Stimulated activated CD4-positive, alpha-beta T cell treated with anti-CD3 and anti-CD28 coated beads, TNF-alpha, amount 100 ng/mL, for 4 hours (primary cell): ENCODE measurements around the gene CPN1.
"Not testable (repeated sequence)": the region's sequence is repeated elsewhere in the genome, so short reads cannot be mapped to it uniquely, and the experiment has no call there.

ENCODE experiments used
- DNase-seq, 3 experiments: peaks; one replicate each; pipeline ENCODE4 v3.0.0-alpha.2; 2020; ENCODE audit warnings: low read depth in 3 of 3

The CPN1 gene

DNA sequence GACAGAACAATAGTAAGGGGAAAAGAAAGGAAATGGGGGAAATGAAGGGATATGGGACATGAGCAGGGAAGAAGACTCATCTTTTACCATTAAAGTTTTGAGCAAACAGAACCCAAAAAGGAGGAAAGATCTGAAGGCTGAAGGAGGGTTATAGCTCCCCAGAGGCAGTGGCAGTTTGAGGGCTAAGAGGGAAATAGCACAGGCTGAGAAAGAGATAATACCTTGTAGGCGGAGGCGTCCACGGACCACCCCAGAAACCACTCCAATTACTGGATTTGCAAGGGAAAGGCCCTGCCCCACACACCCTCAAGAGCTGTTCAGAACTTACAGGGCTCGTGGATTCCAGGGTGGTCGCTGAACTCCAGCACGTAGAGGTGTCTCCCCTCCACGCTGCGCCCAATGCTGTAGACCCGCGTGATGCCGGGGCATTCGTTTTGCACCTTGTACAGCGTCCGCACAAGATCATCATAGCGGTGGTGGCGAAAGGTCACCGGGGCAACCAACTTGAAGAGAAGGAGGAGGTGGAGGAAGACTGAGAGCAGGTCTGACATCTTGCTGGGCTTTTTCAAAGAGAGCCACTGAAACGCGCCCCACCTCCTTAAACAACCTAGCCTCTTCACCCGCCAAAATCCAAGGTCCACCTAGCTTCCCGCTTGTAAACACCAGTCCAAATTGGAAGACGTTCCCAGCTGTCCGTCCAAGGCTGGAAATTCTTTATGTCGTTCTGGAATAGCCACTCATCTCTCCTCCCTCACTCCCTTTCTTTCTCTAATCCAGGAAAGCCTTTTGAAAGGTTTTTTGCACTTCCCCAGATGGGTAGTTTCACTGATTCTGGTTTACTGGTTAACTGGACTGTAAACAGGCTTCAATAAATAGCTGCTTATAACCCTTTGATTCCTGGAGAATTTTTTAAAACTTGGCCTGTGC is at the start of gene CPN1:
CPN1 (minus strand) TSS at position 795 of the 927 bp plus-strand sequence; CDS start at position 551, 244 bp downstream.
- DNase-seq: no peak

DNA sequence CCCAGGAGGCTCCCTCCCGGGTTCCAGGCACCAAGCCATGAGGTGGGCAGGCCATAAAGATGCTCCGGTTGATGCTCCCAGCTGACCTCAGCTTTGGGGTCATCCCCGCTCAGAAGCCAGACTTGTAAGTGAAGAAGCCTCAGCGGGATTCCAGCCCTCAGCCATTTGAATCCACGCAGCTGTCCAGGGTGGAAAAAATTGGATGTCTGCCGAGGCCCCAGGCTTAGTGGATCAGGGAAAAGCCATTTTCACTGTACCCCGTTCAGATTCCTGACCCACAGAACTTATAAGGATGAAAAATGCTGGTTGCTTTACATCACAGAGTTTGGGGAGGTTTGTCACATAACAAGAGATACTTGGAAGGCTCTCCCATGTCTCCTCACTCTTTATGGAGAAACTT is 49.2 kb upstream of the CPN1 start:
- DNase-seq: no peak

- DNase-seq: no peak
Measured at GRCh38 chr10:100129424-100129823, 47.8 kb upstream of the CPN1 start.

DNA sequence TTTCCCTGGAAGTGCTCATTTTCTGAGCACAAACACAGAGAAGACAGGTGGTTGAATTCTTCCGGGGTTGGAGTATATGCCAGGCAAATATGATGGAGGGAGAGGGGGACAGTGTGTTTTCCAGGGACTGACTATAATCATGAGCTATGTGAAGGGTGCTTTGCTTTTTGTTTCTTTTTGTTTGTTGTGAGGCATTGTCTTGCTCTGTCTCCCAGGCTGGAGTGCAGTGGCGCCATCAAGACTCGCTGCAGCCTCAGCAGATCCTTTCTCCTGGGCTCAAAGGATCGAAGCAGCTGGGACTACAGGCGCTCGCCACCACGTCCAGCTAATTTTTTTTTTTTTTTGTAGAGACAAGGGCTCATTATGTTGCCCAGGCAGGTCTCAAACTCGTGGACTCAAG is 47.3 kb upstream of the CPN1 start:
- no peak for DNase-seq

- not testable (repeated sequence) for DNase-seq
Measured at GRCh38 chr10:100125335-100125734, 43.7 kb upstream of the CPN1 start.

- DNase-seq: no peak
Measured at GRCh38 chr10:100124097-100124496, 42.4 kb upstream of the CPN1 start.

- DNase-seq: no peak
Measured at GRCh38 chr10:100122780-100123179, 41.1 kb upstream of the CPN1 start.

DNA sequence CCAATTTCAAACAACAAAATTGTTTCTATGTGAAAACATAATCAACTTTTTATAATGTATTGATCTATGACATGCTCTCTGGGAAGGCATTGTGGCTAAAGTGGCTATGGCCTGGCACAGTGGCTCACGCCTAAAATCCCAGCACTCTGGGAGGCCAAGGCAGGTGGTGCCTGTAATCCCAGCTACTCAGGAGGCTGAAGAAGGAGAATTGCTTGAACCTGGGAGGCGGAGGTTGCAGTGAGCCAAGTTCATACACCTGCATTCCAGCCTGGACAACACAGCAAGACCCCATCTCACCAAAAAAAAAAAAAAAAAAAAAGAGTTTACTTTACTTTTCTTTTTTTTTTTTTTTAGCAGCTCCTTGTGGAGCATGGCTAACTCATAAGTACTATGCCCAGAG is 38.9 kb upstream of the CPN1 start:
- DNase-seq: no peak

GRCh38 chr10:100119726-100120125 is 38.1 kb upstream of the CPN1 start:
- DNase-seq: no peak

DNA sequence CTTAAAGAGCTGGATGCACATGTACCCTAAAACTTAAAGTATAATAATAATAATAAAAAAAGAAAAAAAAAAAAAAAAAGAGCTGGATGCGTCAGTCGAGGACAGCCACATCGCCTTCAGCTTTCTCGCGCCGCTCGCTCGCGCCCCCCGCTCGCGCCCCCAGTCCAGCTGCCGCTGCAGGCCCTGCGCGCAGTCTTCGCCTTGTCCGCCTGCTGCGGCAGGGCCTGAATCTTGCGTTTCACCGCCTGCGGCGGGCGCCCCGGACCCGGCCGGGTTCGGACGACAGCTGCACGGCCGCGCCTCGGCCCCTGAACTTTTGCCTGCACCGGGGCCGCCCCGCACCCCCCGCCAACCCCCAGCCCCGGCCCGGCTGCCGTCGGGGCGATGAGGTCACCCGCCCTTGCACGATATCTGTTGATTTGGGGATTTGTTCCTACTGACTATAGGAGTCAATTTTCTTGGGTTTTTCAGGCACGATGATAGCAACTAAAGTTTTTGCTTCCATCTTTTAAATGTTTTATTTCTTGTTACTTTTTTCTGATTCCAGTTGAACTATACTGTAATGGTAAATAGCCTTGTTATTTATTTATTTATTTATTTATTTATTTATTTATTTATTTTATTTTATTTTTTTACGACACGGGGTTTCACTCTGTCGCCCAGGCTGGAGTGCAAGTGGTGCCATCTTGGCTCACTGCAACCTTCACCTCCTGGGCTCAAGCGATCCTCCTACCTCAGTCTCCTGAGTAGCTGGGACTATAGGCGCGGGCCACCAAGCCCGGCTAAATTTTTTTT is 33.5 kb upstream of the CPN1 start:
- DNase-seq: no peak

DNA sequence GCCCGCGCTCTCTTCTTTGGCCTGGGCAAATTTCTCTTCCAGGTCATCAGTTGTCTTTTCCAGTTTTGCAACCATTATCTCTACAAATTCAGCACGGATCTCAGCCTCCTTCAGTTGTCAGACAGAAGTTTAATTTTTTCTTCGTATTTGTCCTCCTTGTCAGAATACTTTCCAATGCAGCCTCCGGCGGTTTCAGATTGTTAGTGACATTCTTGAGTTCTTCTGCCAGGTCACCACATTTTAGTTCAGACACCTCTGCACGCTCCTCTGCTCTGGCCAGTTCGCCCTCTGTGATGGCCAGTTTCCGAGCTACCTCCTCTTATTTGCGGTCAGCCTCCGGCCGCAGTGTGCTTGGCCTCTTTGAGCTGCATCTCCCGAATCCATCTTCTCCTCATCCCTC is 32.8 kb upstream of the CPN1 start:
- no peak for DNase-seq

- no peak for DNase-seq
Measured at GRCh38 chr10:100109670-100110069, 28.0 kb upstream of the CPN1 start.

DNA sequence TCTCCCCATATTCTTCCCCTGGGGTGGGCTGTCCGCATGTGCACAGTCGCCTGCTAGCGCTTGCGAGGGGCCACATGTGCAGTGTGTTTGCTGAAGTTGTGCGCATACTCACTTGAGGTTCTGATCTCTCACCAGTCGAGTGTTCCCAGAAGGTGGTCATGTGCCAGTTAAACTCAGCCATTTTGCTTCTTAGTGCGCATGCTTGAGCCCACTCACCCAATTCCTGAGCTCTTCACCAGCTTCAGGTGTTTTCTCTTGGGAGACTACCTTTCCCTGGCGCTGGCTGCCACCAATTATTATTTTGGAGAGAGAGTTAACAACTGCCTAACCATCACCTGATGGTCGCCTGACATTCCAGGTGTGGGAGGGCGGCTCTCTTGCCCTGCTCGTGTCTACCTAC is 25.2 kb upstream of the CPN1 start:
- DNase-seq: no peak

DNA sequence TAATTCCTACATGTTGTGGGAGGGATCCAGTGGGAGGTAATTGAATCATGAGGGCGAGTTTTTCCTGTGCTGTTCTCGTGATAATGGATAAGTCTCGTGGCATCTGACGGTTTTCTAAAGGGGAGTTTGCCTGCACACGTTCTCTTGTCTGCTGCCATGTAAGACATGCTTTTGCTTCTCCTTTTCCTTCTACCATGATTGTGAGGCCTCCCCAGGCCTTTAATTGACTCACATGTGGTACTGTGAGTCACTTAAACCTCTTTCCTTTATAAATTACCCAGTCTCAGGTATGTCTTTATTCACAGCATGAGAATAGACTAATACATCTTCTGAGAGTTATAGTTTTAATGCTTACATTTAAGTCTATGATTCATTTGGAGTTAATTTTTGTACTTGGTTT is 22.6 kb upstream of the CPN1 start:
- DNase-seq: no peak

DNA sequence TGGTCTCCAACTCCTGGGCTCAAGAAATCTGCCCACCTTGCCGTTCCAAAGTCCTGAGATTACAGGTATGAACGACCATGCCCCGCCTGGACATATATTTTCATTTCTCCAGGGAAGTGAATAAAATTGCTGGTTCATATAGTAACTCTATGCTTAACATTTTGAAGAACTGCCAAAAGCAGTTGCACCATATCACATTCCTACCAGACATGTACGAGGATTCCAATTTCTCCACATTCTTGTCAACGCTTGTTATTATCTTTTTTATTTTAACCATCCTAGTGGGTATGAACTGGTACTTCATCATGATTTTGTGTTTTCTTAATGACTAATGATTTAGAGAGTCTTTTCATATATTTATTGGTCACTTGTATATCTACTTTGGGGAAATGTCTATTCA is 21.9 kb upstream of the CPN1 start:
- DNase-seq: no peak

- DNase-seq: no peak
Measured at GRCh38 chr10:100101192-100102076, 19.8 kb upstream of the CPN1 start.

GRCh38 chr10:100100651-100101184 is 19.0 kb upstream of the CPN1 start:
- no peak for DNase-seq

DNA sequence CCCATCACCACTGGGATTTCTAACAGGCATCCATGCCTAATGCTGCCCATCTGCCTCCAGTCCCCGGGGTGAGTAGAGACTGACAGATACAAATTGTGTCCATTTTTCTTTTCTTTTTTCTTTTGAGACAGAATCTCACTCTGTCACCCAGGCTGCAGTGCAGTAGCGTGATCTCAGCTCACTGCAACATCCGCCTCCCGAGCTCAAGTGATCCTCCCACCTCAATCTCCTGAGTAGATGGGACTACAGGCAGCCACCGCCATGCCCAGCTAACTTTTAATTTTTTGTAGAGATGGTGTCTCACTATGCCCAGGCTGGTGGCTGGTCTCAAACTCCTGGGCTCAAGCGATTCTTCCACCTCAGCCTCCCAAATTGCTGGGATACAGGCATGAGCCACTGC is 7.6 kb upstream of the CPN1 start:
- no peak for DNase-seq

- not testable (repeated sequence) for DNase-seq
Measured at GRCh38 chr10:100086708-100087107, 5.0 kb upstream of the CPN1 start.

DNA sequence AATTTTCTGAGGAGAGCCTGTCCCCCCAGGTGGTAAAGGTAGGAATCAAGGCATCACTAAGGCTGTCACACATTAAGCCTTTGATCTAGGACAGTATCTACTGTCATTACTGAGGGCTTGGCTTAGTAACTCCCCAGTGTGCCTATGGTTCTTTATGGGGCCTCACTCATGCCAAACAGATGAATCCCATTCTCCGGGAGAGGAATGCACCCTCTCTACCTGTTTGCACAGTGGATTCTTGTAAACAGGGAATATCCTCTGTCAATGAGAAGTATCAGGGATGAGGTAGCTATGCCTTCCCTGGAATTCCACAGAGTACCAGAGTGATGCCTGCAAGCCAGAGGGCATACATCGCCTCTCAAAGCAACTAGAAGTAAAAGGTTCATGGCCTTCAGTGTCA is 3.9 kb upstream of the CPN1 start:
- DNase-seq: no peak

GRCh38 chr10:100083623-100084022 is 2.0 kb upstream of the CPN1 start:
- DNase-seq: no peak

GRCh38 chr10:100082276-100082675 is 607 bp upstream of the CPN1 start:
- DNase-seq: not testable (repeated sequence)
